PC-9 (cell line): Measurements from ENCODE around the gene L1CAM. TPM values are rescaled to one million over a fixed set of nuclear protein-coding genes. Genes with fewer than 3 reads are reported as not detected.

Experiments
- BruUV-seq: library from RNA; stranded (reverse); fragments of 400-500 nt; replicated peaks from 2 replicates; lab custom pipeline; 2021; lab: Mats Ljungman, UMichigan
- CTCF ChIA-PET: fragments of 300-600 bp; sonication (Branson Sonifier 250); formaldehyde crosslinking; loops from one replicate; lab custom pipeline; 2022; ENCODE audit warnings: antibody characterized with exemption; lab: Charles Lee
- POLR2A ChIA-PET: fragments of 300-600 bp; sonication (Branson Sonifier 250); formaldehyde crosslinking; loops from one replicate; lab custom pipeline; 2022; ENCODE audit warnings: antibody characterized with exemption; ENCODE audit not compliant: unreplicated experiment; lab: Charles Lee
- DNase-seq, 2 experiments: peaks; one replicate each; pipeline versions ENCODE4 v3.0.0 to v3.0.0-alpha.2; 2015 to 2022; ENCODE audit warnings: mixed read lengths in 1 of 2
- H2AFZ ChIP-seq: fragments of 200-600 bp; sonication (generic); 2 replicates; pipeline ENCODE4 v1.8.1; 2017; ENCODE audit warnings: antibody characterized with exemption
- H3F3A ChIP-seq: fragments of 200-600 bp; sonication (generic); 2 replicates; pipeline ENCODE4 v1.8.1; 2017; ENCODE audit warnings: antibody characterized with exemption, mild to moderate bottlenecking, low read depth; ENCODE audit not compliant: insufficient read depth
- H3K27ac ChIP-seq: fragments of 200-600 bp; sonication (generic); 2 replicates; pipeline ENCODE4 v1.6.1; 2016; ENCODE audit warnings: mixed run types
- H3K27me3 ChIP-seq: fragments of 200-600 bp; sonication (generic); 2 replicates; pipeline ENCODE4 v1.6.1; 2016; ENCODE audit warnings: low read depth, mixed run types; ENCODE audit not compliant: insufficient read depth
- H3K36me3 ChIP-seq: fragments of 200-600 bp; sonication (generic); 2 replicates; pipeline ENCODE4 v1.6.1; 2016; ENCODE audit warnings: low read depth, mixed run types
- H3K4me1 ChIP-seq: fragments of 200-600 bp; sonication (generic); replicated peaks from 2 replicates; pipeline ENCODE4 v1.6.1; 2016; ENCODE audit warnings: mixed run types; ENCODE audit not compliant: insufficient read depth
- H3K4me2 ChIP-seq: fragments of 200-600 bp; sonication (generic); 2 replicates; pipeline ENCODE4 v1.6.1; 2017; ENCODE audit warnings: mixed run types
- H3K4me3 ChIP-seq: fragments of 200-600 bp; sonication (generic); 2 replicates; pipeline ENCODE4 v1.6.1; 2016; ENCODE audit warnings: mixed run types
- H3K79me2 ChIP-seq: fragments of 200-600 bp; sonication (generic); 2 replicates; pipeline ENCODE4 v1.6.1; 2017; ENCODE audit warnings: low read depth, mixed run types
- H3K9me2 ChIP-seq: fragments of 200-600 bp; sonication (generic); 2 replicates; pipeline ENCODE4 v1.8.1; 2017; ENCODE audit warnings: mild to moderate bottlenecking; ENCODE audit not compliant: insufficient read depth
- H3K9me3 ChIP-seq: fragments of 200-600 bp; sonication (generic); 2 replicates; pipeline ENCODE4 v1.8.1; 2016; ENCODE audit warnings: low read depth; ENCODE audit not compliant: insufficient read depth
- H4K20me1 ChIP-seq: fragments of 200-600 bp; sonication (generic); 2 replicates; pipeline ENCODE4 v1.8.1; 2017; ENCODE audit not compliant: insufficient read depth
- EZH2 ChIP-seq: fragments of 200-600 bp; sonication (generic); IDR thresholded peaks from 2 replicates; pipeline ENCODE4 v1.8.0; 2017; ENCODE audit warnings: antibody characterized with exemption, low read depth
- intact Hi-C: fragments of 100-400 bp; cut with micrococcal nuclease; formaldehyde crosslinking; loops from one replicate; pipeline ENCODE4 v1.10.0; 2022; ENCODE audit not compliant: unreplicated experiment
- total RNA-seq: library from RNA; stranded (reverse); gene quantifications from 2 replicates; pipeline ENCODE4 v1.2.3, GENCODE V29; 2021
- TF ChIP-seq, protein P1 (sequence below): fragments of 200-600 bp; sonication (generic); conservative IDR thresholded peaks from 2 replicates; pipeline ENCODE4 v1.6.1; 2017; ENCODE audit warnings: mixed run types, antibody characterized with exemption, mild to moderate bottlenecking, moderate library complexity

The L1CAM gene
- total RNA-seq, 1 experiment from 2014 or later = 68.8 TPM

DNA sequence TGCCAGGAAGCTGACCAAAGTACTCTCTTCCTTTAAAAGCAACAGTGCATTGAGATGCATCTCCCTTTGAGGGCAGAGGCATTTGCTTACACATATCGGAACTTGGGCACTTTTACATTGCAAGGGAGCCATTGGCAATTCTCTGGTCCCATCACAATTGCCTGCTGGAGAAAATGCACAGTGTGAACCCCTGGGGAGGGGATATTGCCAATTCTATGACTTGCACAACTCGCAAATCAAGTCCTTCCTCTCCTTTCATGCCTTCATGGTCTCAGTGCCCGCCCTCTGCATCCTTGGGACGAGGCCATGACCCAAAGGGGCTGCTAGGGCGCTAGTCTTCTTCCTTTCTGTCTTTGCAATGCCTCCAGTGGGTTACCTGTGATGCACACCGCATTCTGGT, 40.8 kb downstream of the L1CAM start:
- intact Hi-C loops = no loop called here
- no peak for TF ChIP-seq EZH2
- TF ChIP-seq, protein P1, sequence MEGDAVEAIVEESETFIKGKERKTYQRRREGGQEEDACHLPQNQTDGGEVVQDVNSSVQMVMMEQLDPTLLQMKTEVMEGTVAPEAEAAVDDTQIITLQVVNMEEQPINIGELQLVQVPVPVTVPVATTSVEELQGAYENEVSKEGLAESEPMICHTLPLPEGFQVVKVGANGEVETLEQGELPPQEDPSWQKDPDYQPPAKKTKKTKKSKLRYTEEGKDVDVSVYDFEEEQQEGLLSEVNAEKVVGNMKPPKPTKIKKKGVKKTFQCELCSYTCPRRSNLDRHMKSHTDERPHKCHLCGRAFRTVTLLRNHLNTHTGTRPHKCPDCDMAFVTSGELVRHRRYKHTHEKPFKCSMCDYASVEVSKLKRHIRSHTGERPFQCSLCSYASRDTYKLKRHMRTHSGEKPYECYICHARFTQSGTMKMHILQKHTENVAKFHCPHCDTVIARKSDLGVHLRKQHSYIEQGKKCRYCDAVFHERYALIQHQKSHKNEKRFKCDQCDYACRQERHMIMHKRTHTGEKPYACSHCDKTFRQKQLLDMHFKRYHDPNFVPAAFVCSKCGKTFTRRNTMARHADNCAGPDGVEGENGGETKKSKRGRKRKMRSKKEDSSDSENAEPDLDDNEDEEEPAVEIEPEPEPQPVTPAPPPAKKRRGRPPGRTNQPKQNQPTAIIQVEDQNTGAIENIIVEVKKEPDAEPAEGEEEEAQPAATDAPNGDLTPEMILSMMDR = no peak
- BruUV-seq = no TSS peak
- H3F3A ChIP-seq = no peaks in the 10 kb centered on the region
- H2AFZ ChIP-seq = no peak overlapping the region
- no peak overlapping the region for H3K4me3 ChIP-seq
- no peak overlapping the region for H3K27ac ChIP-seq
- peaks cover 59% of the 10 kb centered on the region for H3K27me3 ChIP-seq
- no peak overlapping the region for H3K4me2 ChIP-seq
- H3K79me2 ChIP-seq = no peaks in the 10 kb centered on the region
- no peaks in the 10 kb centered on the region for H4K20me1 ChIP-seq
- POLR2A ChIA-PET = no interaction called here
- CTCF ChIA-PET = no interaction called here
- no peaks in the 10 kb centered on the region for H3K9me2 ChIP-seq
- no peaks in the 10 kb centered on the region for H3K36me3 ChIP-seq
- DNase-seq = no peak
- H3K9me3 ChIP-seq = no peaks in the 10 kb centered on the region
- H3K4me1 ChIP-seq = no peaks in the 10 kb centered on the region

DNA sequence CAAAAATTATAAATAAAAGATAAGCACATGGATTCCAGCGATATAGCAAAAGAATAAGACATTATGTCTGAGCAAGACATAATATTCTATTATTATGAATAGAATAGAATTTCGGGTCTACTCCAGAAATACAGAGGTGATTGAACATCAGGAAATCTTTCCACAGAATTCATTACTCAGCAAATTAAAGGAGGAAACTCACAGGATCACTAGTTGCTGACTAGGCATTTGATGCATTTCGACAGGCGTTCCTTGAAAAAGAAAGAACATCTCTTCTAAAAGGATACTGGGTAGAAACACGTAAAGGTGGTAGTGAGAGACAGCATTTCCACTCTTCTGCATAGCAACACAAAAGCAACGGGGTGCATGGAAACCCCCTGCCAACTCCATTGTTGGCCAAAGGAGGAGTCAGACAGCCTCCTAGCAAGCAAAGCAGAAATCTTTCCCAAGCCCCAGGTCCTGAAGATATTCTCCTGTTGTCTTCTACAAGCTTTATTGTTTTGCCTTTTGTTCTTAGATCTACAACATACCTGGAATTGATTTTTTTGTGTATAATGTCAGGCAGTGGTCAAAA, 41.4 kb downstream of the L1CAM start:
- no peaks in the 10 kb centered on the region for H4K20me1 ChIP-seq
- no peak overlapping the region for H3K4me2 ChIP-seq
- H3F3A ChIP-seq = no peaks in the 10 kb centered on the region
- H3K4me1 ChIP-seq = no peaks in the 10 kb centered on the region
- no TSS peak for BruUV-seq
- H3K36me3 ChIP-seq = no peaks in the 10 kb centered on the region
- no peak for DNase-seq
- H3K27me3 ChIP-seq = peaks cover 63% of the 10 kb centered on the region
- TF ChIP-seq, protein P1 = no peak
- TF ChIP-seq EZH2 = no peak
- H3K79me2 ChIP-seq = no peaks in the 10 kb centered on the region
- H3K27ac ChIP-seq = no peak overlapping the region
- H3K9me2 ChIP-seq = no peaks in the 10 kb centered on the region
- CTCF ChIA-PET = no interaction called here
- intact Hi-C loops = no loop called here
- no peaks in the 10 kb centered on the region for H3K9me3 ChIP-seq
- no peak overlapping the region for H2AFZ ChIP-seq
- POLR2A ChIA-PET = no interaction called here
- H3K4me3 ChIP-seq = no peak overlapping the region

GRCh38 chrX:153836921-153837320, 49.1 kb downstream of the L1CAM start:
- H3K27me3 ChIP-seq = peaks cover 58% of the 10 kb centered on the region
- no peaks in the 10 kb centered on the region for H3K36me3 ChIP-seq
- no peaks in the 10 kb centered on the region for H4K20me1 ChIP-seq
- no TSS peak for BruUV-seq
- H3K4me2 ChIP-seq = no peak overlapping the region
- intact Hi-C loops = no loop called here
- no peaks in the 10 kb centered on the region for H3F3A ChIP-seq
- no peak overlapping the region for H3K27ac ChIP-seq
- no peaks in the 10 kb centered on the region for H3K4me1 ChIP-seq
- H3K9me3 ChIP-seq = no peaks in the 10 kb centered on the region
- ChIA-PET POLR2A (no interaction called here), CTCF (no interaction called here)
- H3K4me3 ChIP-seq = no peak overlapping the region
- H3K79me2 ChIP-seq = no peaks in the 10 kb centered on the region
- TF ChIP-seq, protein P1 = no peak
- TF ChIP-seq EZH2 = no peak
- no peak for DNase-seq
- H3K9me2 ChIP-seq = no peaks in the 10 kb centered on the region
- no peak overlapping the region for H2AFZ ChIP-seq
